Umbilical cord (tissue), 2 donors: Measurements from ENCODE around the gene PLCG2. TPM values are rescaled to one million over a fixed set of nuclear protein-coding genes. Genes with fewer than 3 reads are reported as not detected.
A peak's percentile ranks its signal among the peaks of the same experiment; 100 is the strongest.

Experiments used
- DNase-seq: peaks from one replicate; pipeline ENCODE4 v3.0.0-alpha.2; 2015; ENCODE audit warnings: low spot score
- total RNA-seq: library from RNA; depleted of rRNA; stranded (reverse); fragments of >200 nt; gene quantifications from one replicate; pipeline ENCODE4 v1.2.3, GENCODE V29; 2014; ENCODE audit warnings: low replicate concordance; ENCODE audit not compliant: insufficient read depth

The PLCG2 gene
- total RNA-seq, 1 donor from 2014 or later: 29.9 TPM

- DNase-seq: no peak
Measured at GRCh38 chr16:81843683-81844082, 64.6 kb downstream of the PLCG2 start.

GRCh38 chr16:81846105-81846504 lies 67.0 kb downstream of the PLCG2 start:
- DNase-seq: no peak

DNA sequence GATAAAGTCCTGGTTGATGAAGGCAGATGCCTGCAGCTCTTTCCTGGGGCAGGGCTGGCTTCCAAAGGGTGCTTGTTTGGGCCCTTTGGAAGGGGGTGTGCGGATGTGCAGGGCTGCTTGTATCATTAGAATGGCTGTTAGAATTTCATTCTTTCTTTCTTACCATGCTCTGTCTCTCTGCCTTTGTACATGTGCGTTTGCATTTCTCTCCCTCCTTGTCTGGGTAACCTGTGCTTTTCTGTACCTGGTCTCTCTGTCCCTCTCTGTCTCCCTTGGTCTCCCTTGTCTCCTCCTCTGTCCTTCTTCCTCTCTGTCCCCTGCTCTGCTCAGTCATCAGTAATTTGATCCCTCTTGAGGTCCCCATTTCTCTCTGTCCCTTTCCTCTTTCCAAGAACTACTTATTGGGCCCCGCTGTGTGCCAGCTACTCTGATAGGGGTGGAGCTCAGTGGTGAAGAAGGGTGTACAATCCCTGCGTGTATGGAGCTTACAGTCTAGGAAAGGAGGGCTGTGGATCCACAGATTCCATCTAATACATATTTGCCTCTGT lies 69.3 kb downstream of the PLCG2 start:
- no peak for DNase-seq

GRCh38 chr16:81850197-81850944 lies 71.3 kb downstream of the PLCG2 start:
- no peak for DNase-seq

DNA sequence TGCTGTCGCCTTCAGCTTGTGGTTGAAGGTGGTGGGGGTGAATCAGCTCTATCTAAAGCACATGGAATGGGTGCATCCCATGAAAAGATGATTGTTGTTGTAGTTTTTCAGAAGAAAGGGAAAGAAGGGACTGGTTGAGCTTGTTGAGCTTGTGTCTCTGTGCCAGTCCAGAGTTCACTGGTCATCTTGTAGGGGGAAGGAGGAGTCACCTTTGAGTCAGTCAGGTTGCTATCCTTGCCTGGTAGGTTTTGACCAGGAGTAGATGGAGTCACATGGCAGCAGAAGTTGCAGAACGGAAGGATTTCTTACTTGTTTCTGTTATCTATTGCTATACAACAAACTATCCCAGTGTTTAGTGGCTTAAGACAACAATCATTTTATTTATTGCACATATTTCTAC lies 73.3 kb downstream of the PLCG2 start:
- DNase-seq: no peak

GRCh38 chr16:81855552-81856153 lies 76.6 kb downstream of the PLCG2 start:
- DNase-seq: no peak

GRCh38 chr16:81860287-81861266 lies 81.5 kb downstream of the PLCG2 start:
- DNase-seq: no peak

GRCh38 chr16:81861503-81861902 lies 82.4 kb downstream of the PLCG2 start:
- no peak for DNase-seq

DNA sequence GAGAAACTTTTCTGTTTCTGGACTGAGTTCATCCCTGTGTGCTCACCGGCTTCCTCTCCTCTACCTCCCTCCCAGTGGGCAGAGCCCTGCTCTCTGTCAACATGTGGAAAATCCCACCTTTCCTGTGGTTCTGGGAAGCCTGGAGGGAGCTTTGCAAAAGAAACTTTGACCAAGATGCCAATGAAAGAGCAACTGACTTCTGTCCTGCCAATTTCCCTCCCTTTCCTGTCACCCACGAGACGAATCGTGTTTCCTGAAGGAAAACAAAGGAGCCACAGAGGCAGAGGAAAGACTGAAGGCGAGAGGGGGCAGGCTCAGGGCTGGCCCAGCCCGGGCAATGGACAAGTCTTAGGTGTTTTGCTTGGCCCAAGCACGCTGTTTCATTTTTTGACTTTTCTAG lies 82.8 kb downstream of the PLCG2 start:
- peak; percentile 56 for DNase-seq

DNA sequence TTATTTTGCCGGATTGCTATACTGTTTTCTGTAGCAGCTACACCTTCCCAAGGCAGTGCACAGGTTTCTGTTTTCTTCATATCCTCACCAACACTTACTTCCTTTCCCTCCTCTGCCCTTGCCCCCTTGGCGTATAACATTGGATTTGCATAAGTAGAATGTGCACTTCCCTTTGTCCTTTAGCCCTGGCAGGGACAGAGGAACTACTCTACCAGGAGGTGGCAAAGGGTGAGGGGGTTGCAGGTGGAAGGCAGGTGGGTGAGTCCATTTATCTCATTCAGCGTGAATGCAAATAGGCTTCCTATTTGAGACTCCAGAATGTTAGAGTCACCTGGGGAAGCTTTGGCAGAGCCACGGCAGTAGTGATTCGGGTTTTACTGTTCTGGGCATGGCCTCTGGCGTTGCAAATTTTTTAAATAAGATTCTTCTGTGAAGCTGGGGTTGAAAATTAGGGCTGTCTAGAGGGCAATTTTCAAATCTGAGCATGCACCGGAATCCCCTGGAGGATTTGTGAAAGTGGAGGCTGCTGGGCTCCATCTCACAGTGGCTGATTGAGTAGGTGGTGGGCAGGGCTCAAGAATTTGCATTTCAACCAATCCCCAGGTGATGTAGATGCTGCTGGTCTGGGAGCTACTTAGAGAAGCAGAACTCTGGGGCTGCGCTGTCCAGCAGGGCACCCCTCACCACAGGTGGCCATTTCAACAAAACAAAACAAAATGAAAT lies 84.7 kb downstream of the PLCG2 start:
- no peak for DNase-seq

DNA sequence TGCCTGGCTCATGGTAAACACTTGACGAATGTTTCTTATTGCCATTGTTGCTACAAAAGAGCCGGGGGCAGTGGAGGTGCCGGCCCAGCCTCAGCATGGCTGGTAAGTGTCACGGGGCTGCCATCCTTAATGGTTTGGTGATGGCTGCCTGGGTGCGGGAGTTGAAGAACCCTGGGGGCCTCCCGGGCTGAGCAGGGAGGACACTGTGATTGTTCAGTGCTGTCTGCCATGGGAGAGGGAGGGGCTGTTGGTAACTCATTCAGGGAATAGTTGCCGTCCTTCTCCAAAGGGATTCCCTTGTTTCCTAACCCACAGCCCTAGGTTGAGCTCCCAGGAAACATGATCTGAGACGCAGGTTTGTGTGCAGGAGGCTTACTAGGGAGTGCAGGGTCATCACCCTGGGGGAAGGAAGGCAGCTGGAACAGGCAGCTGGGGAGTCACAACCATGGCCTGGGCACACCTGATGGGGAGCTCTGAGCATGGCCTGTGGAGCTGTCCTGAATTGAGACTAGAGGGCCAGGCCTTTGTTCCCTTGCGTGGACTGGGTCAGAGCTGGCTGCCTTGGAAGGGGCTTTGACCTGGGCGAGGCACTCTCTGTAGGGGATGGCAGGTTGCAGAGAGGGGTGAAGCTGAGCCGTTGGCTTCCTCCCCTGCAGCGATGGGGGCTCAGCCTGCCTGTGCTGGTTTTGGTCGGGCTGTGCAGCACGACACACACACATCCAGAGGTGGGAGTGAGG lies 85.7 kb downstream of the PLCG2 start:
- DNase-seq: no peak

DNA sequence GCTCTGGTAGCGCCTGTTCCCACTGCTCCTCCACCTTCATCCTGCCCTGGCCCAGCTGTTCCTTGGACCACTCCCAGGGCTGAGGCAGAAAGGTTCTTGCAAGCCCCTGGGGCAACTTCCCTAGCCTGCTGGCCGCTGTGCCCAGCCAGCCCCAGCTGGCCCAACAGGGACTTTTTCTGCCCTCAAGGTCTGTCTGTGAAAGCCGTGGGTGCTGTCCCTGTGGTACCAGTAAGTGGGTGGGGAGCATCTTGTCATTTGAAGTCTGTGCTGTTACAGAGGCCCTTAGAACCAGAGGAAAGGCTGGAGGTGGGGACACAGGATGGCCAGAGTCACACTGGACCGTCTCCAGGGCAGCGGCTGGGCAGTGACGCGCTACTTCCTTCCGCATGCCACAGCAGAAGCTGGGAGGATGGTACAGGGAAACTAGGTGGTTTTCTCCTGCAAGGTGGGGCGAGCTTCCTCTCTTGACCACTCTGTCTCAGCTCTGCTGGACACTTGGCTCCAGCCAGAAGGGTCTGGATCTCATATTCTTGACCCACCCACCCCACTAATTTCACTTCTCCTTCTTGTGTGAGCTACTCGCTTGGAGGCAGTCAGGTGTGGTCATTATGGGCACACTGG lies 87.8 kb downstream of the PLCG2 start:
- DNase-seq: peak; percentile 42

GRCh38 chr16:81868057-81868748 lies 89.1 kb downstream of the PLCG2 start:
- DNase-seq: no peak

GRCh38 chr16:81869326-81869725 lies 90.2 kb downstream of the PLCG2 start:
- no peak for DNase-seq

DNA sequence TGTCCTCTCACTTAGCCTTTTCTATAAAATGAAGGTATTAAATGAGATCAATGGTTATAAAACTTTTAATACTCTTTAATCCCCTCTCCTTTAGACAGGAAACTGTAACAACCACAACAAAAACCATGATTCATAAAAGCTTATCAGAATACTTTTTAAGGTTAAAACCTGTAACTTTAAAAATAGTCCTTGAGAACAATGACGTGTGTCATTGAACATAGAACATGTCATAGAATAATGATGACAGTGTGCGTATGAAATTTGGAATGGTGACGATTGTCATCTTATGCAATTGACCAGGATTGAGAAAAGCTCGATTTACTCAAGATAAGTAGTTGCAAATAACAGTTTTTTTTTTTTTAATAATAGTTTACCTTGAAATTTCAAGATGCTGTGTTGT lies 94.1 kb downstream of the PLCG2 start:
- DNase-seq: no peak

- peak; percentile 44 for DNase-seq
Measured at GRCh38 chr16:81873843-81874752, 95.0 kb downstream of the PLCG2 start.

DNA sequence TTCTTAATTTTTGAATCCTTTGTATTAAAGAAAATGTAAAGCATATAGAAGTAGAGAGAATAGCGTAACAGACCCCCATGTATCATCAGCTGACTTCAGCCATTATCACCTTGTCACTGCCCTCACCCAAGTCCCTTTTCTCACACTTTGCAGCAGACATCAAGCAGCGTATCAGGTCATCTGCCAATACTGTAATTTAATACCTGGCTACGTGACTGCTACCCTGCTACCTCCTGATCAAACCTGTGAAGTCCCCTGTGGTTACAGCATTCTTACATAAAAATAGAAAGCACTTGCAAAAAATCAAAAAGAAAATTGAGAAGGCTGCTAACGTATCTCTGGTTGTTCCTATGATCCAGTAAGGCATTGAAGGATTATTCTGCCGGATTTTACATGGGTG lies 96.4 kb downstream of the PLCG2 start:
- no peak for DNase-seq

DNA sequence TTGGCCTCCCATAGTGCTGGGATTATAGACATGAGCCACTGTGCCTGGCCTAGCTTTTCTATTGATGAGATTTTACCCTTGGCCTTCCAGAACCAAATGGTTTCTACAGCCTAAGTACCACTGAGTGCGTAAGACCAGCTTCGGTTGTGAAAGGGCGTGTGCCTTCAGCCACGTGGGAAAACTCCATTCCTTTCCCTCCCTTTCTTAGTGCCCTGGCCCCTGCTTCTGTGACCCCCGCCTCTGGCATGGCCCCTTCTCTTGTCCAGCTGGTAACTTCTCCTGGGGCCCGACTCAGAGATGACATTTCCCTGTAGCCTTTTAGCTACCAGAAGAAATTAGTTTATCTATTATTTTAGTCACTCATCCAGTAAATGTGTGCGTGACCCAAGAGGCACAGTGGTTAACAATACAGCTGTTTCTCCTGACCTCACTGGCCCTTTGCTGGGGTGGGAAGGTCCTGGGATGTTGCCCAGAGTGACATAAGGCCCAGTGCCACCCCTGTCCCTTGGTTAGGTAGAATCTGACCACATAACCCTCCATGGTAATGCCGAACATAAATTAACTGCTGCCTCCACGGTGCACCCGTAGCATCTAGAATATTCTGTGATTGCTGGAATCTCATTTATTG lies 97.3 kb downstream of the PLCG2 start:
- DNase-seq: no peak
